Smooth muscle cell (in vitro differentiated cells): ENCODE results near the gene ZFP82. TPM values are rescaled to one million over a fixed set of nuclear protein-coding genes. Genes with fewer than 3 reads are reported as not detected.

ENCODE experiments used
- DNase-seq: peaks from one replicate; lab custom pipeline; 2025; ENCODE audit not compliant: unreplicated experiment; lab: John Stamatoyannopoulos, UW
- H2AFZ ChIP-seq: fragments of 200-600 bp; sonication (generic); 2 replicates; pipeline ENCODE4 v1.6.0; 2016; ENCODE audit warnings: antibody characterized with exemption, low read depth, mild to moderate bottlenecking
- H3F3A ChIP-seq: fragments of 200-600 bp; sonication (generic); 2 replicates; pipeline ENCODE4 v1.6.0; 2017; ENCODE audit warnings: antibody characterized with exemption, low read depth
- H3K27ac ChIP-seq: fragments of 200-600 bp; sonication (generic); 2 replicates; pipeline ENCODE4 v1.5.1; 2016; ENCODE audit warnings: low read depth, mild to moderate bottlenecking
- H3K27me3 ChIP-seq: fragments of 200-600 bp; sonication (generic); 2 replicates; pipeline ENCODE4 v1.6.1; 2016; ENCODE audit warnings: low read depth, mild to moderate bottlenecking
- H3K36me3 ChIP-seq: fragments of 200-600 bp; sonication (generic); 2 replicates; pipeline ENCODE4 v1.5.1; 2016; ENCODE audit warnings: low read depth
- H3K4me1 ChIP-seq: fragments of 200-600 bp; sonication (generic); 2 replicates; pipeline ENCODE4 v1.5.1; 2016; ENCODE audit warnings: low read depth
- H3K4me2 ChIP-seq: fragments of 200-600 bp; sonication (generic); 2 replicates; pipeline ENCODE4 v1.6.0; 2016; ENCODE audit warnings: mild to moderate bottlenecking
- H3K4me3 ChIP-seq: fragments of 200-600 bp; sonication (generic); 2 replicates; pipeline ENCODE4 v1.5.1; 2016; ENCODE audit warnings: mild to moderate bottlenecking
- H3K79me2 ChIP-seq: fragments of 200-600 bp; sonication (generic); 2 replicates; pipeline ENCODE4 v1.6.0; 2016; ENCODE audit warnings: low read depth, mild to moderate bottlenecking
- H3K9ac ChIP-seq: fragments of 200-600 bp; sonication (generic); 2 replicates; pipeline ENCODE4 v1.6.0; 2016; ENCODE audit warnings: low read depth
- H3K9me3 ChIP-seq: fragments of 200-600 bp; sonication (generic); replicated peaks from 2 replicates; pipeline ENCODE4 v1.5.1; 2016; ENCODE audit warnings: low read depth
- H4K20me1 ChIP-seq: fragments of 200-600 bp; sonication (generic); 2 replicates; pipeline ENCODE4 v1.6.0; 2016; ENCODE audit warnings: low read depth
- WGBS: methylation state at CpG from one replicate; pipeline ENCODE4 v1.1.7; 2016; ENCODE audit warnings: low lambda C conversion rate; 5-methylcytosine and 5-hydroxymethylcytosine counted together
- polyA plus RNA-seq: library from polyadenylated mRNA; unstranded; fragments of >200 nt; fragmentation: Nextera tagmentation; extraction: Ambion mirVana; gene quantifications from 2 replicates; pipeline ENCODE4 v1.2.1, GENCODE V29; 2016
- total RNA-seq: library from RNA; depleted of rRNA; stranded (reverse); fragments of >200 nt; gene quantifications from 2 replicates; pipeline ENCODE4 v1.2.3, GENCODE V29; 2014
- TF ChIP-seq, protein P1 (sequence below): fragments of 200-600 bp; sonication (generic); IDR thresholded peaks from 2 replicates; pipeline ENCODE4 v1.5.1; 2017; ENCODE audit warnings: borderline replicate concordance, mild to moderate bottlenecking, antibody characterized with exemption; ENCODE audit not compliant: insufficient read depth, poor library complexity, severe bottlenecking

The ZFP82 gene
- total and polyA plus RNA-seq, 2 experiments from 2014 or later, result 6.8 to 7.3 TPM

DNA sequence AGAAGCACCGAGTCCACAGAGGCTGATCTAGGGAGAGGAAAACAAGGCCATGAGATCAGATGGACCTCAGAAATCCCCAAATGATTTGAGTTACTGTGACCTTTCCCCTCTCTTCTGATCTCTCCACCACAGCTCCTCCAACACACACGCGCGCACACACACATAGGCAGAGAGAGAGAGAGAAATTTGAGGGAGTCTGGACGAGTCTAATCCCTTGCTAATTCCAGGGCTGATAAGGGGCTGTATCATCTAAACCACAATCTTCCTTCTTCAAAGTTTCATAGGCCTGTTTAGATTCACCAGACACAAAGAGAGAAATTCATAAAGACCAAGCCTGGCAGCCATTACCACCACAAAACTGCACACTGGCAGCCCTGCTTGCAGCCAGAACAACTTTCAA, 8.6 kb downstream of the ZFP82 start:
- H2AFZ ChIP-seq, result no peak overlapping the region
- no peak overlapping the region for H3K9ac ChIP-seq
- H3K27ac ChIP-seq, result no peak overlapping the region
- TF ChIP-seq, protein P1, sequence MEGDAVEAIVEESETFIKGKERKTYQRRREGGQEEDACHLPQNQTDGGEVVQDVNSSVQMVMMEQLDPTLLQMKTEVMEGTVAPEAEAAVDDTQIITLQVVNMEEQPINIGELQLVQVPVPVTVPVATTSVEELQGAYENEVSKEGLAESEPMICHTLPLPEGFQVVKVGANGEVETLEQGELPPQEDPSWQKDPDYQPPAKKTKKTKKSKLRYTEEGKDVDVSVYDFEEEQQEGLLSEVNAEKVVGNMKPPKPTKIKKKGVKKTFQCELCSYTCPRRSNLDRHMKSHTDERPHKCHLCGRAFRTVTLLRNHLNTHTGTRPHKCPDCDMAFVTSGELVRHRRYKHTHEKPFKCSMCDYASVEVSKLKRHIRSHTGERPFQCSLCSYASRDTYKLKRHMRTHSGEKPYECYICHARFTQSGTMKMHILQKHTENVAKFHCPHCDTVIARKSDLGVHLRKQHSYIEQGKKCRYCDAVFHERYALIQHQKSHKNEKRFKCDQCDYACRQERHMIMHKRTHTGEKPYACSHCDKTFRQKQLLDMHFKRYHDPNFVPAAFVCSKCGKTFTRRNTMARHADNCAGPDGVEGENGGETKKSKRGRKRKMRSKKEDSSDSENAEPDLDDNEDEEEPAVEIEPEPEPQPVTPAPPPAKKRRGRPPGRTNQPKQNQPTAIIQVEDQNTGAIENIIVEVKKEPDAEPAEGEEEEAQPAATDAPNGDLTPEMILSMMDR, result no peak
- H3K79me2 ChIP-seq, result peaks cover 42% of the 10 kb centered on the region
- 23% methylated on average over 5 of the region's 5 CpGs for WGBS
- H3K4me3 ChIP-seq, result no peak overlapping the region
- H3K4me2 ChIP-seq, result no peak overlapping the region
- no peaks in the 10 kb centered on the region for H3K4me1 ChIP-seq
- peaks cover 68% of the 10 kb centered on the region for H4K20me1 ChIP-seq
- H3F3A ChIP-seq, result peaks cover 9% of the 10 kb centered on the region
- H3K36me3 ChIP-seq, result peaks cover 43% of the 10 kb centered on the region
- H3K27me3 ChIP-seq, result no peaks in the 10 kb centered on the region
- DNase-seq, result peak; percentile 0
- H3K9me3 ChIP-seq, result no peaks in the 10 kb centered on the region

DNA sequence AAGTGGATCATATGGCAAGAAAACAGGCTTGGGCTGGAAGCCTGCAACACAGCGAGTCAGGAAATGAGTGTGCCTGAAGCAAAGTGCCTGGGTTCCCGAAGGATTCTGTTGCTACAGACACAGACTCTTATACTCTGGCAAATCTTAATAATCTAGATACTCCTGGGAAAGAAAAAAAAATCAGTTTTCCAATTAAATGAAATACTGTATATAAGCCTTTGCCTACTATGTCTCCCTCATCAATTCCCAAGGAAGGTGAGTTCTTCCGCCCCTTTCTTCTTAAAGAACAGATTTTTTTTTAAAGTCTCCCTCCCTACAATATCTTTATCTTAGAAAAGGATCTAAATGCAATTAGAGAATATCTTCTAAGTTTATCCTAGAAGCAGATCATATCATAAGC, 10.3 kb downstream of the ZFP82 start:
- Histone ChIP-seq H3K4me2 (no peak overlapping the region), H3K27me3 (no peaks in the 10 kb centered on the region), H3K36me3 (peaks cover 53% of the 10 kb centered on the region), H3F3A (peaks cover 9% of the 10 kb centered on the region), H3K9me3 (no peaks in the 10 kb centered on the region), H3K79me2 (peaks cover 27% of the 10 kb centered on the region), H3K4me1 (no peaks in the 10 kb centered on the region), H3K9ac (no peak overlapping the region), H3K4me3 (no peak overlapping the region), H4K20me1 (peaks cover 55% of the 10 kb centered on the region), H2AFZ (no peak overlapping the region), H3K27ac (no peak overlapping the region)
- TF ChIP-seq, protein P1, result no peak
- 94% methylated on average over 3 of the region's 3 CpGs for WGBS
- DNase-seq, result no peak

DNA sequence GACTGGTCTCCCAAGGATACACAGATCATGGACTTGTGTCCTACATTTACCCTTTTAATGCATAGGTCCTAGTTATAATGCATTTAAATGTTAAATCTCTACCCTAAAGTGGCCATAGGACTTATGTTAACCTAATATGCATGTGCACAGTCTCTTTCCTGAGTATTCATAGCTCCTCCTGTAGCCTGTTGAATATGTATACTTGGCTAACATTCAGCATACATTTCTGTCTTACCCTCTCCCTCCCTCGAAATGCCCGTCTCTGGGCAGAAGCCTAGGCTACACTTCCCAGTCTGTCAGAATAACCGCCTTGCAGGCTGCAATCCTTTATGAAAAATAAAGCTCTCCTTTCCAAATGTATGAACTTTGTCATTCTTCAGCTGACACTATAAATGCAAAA, 13.9 kb downstream of the ZFP82 start:
- DNase-seq, result no peak
- no peak overlapping the region for H3K9ac ChIP-seq
- H3K79me2 ChIP-seq, result peaks cover 12% of the 10 kb centered on the region
- peaks cover 5% of the 10 kb centered on the region for H3K9me3 ChIP-seq
- H3K4me2 ChIP-seq, result no peak overlapping the region
- TF ChIP-seq, protein P1, result no peak
- no peaks in the 10 kb centered on the region for H3K27me3 ChIP-seq
- H4K20me1 ChIP-seq, result peaks cover 21% of the 10 kb centered on the region
- 96% methylated on average over 3 of the region's 3 CpGs for WGBS
- no peak overlapping the region for H3K27ac ChIP-seq
- no peak overlapping the region for H3K4me3 ChIP-seq
- no peaks in the 10 kb centered on the region for H3F3A ChIP-seq
- no peak overlapping the region for H2AFZ ChIP-seq
- H3K4me1 ChIP-seq, result no peaks in the 10 kb centered on the region
- H3K36me3 ChIP-seq, result peaks cover 73% of the 10 kb centered on the region

DNA sequence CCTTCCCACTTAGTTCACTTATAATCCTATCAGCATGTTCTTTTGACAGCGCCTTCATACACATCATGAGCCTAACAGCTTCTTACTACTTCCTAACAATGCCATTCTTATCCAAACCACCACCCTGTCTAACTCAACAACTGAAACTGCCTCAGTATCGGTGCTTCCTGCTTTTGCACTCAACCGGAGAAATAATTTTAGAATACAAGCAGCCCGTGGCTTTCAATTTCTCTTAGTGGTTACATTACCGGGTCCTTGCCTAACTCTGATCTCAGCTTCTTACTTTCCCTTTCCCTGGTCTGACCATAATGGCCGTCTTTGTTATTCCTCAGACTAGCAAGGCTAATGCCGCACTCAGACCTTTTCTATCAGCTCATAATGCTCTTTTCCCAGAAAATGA, 17.0 kb downstream of the ZFP82 start:
- no peaks in the 10 kb centered on the region for H3K27me3 ChIP-seq
- H3K4me2 ChIP-seq, result no peak overlapping the region
- peaks cover 12% of the 10 kb centered on the region for H3K9me3 ChIP-seq
- no peak for DNase-seq
- TF ChIP-seq, protein P1, result no peak
- H2AFZ ChIP-seq, result no peak overlapping the region
- H3K36me3 ChIP-seq, result peaks cover 68% of the 10 kb centered on the region
- no peaks in the 10 kb centered on the region for H3K4me1 ChIP-seq
- no peaks in the 10 kb centered on the region for H3K79me2 ChIP-seq
- peaks cover 3% of the 10 kb centered on the region for H4K20me1 ChIP-seq
- no peak overlapping the region for H3K4me3 ChIP-seq
- H3K9ac ChIP-seq, result no peak overlapping the region
- H3K27ac ChIP-seq, result no peak overlapping the region
- WGBS, result 91% methylated on average over 7 of the region's 7 CpGs
- H3F3A ChIP-seq, result no peaks in the 10 kb centered on the region
